ENCODE measurements around the gene ZNF222. TPM values are rescaled to one million over a fixed set of nuclear protein-coding genes. Genes with fewer than 3 reads are reported as not detected.

Gene ZNF222
- total RNA-seq, 6 donors from 2014 or later: 2.5 to 13.6 (median 4.0) TPM; not detected in 1

DNA sequence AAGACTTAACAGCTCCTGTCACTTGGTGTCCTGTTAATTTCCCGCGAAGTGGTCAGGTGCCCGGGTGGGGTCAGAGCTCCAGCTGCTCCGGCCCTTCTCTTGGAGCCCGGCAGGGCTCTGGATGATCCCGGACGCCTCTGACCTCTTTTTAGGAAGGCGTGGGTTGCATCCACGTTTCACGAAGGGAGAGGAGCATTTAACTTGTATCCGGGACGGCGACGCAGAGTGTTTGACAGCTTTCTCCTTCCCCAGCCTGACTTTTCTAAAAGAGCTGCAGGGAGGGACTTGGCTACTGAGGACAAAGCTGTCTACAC lies 40.5 kb upstream of the ZNF222 start:
- Histone ChIP-seq H3K27me3 (no peaks in the 10 kb centered on the region), H3K4me3 (peak overlapping the region; percentile 50 to 84 (median 74)), H3K36me3 (peaks cover 0 to 16% (median 14%) of the 10 kb centered on the region in 4 donors), H3K4me1 (peaks cover 5 to 9% (median 5%) of the 10 kb centered on the region in 4 donors), H3K27ac (peak overlapping the region in 3 of 4 donors; percentile 78 to 89 (median 81)), H3K9me3 (peaks cover 7 to 22% (median 15%) of the 10 kb centered on the region in 4 donors)
- peak in 1 of 2 donors; percentile 21 for DNase-seq
- ATAC-seq (ENCODE audit: low FRiP score in 2 of 2): peak; percentile 39 to 60
- TF ChIP-seq, protein P1, sequence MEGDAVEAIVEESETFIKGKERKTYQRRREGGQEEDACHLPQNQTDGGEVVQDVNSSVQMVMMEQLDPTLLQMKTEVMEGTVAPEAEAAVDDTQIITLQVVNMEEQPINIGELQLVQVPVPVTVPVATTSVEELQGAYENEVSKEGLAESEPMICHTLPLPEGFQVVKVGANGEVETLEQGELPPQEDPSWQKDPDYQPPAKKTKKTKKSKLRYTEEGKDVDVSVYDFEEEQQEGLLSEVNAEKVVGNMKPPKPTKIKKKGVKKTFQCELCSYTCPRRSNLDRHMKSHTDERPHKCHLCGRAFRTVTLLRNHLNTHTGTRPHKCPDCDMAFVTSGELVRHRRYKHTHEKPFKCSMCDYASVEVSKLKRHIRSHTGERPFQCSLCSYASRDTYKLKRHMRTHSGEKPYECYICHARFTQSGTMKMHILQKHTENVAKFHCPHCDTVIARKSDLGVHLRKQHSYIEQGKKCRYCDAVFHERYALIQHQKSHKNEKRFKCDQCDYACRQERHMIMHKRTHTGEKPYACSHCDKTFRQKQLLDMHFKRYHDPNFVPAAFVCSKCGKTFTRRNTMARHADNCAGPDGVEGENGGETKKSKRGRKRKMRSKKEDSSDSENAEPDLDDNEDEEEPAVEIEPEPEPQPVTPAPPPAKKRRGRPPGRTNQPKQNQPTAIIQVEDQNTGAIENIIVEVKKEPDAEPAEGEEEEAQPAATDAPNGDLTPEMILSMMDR (IDR thresholded peaks at IDR 0.05): no peak
- TF ChIP-seq EP300 (IDR thresholded peaks at IDR 0.05) (no peak), POLR2AphosphoS5 (IDR thresholded peaks at IDR 0.05) (no peak), POLR2A (IDR thresholded peaks at IDR 0.05) (no peak)
- WGBS, 2 donors: 3% methylated on average over 7 to 14 of the region's 14 CpGs

DNA sequence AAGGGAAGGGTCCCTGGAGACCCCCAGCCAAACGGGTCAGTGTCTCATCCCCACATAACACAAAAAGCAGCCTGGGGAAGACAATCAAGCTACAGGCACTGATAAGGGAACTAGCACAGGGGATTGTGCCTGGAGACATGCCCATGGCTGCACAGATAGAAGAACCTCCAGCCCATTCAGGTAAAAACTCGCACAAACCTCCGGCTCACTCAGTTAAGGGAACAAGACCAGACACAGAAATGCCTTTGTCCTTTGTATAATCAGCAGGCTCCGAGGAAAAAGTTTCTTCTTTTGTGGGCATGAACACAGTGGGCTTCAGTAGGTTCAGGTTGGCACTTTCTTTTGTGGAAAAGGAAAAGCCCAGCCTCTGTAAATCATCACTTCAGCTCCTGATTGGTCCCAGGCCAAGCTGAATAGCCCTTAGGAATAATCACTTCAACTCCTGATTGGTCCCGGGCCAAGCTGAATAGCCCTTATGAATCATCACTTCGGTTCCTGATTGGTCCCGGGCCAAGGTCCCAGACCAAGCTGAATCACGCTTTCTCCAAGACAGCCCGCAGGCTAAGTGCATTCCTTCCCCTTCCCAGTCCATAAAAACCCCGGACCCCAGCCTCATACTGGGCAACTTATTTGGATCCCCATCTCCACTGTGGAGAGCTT lies 27.4 kb upstream of the ZNF222 start:
- TF ChIP-seq POLR2A (IDR thresholded peaks at IDR 0.05): no peak
- TF ChIP-seq POLR2AphosphoS5 (IDR thresholded peaks at IDR 0.05): no peak
- TF ChIP-seq, protein P1 (IDR thresholded peaks at IDR 0.05): no peak
- no peak for TF ChIP-seq EP300 (IDR thresholded peaks at IDR 0.05)
- 85 to 93% methylated on average over 10 of the region's 10 CpGs for WGBS, 2 donors
- no peak for ATAC-seq (ENCODE audit: low FRiP score in 2 of 2)

DNA sequence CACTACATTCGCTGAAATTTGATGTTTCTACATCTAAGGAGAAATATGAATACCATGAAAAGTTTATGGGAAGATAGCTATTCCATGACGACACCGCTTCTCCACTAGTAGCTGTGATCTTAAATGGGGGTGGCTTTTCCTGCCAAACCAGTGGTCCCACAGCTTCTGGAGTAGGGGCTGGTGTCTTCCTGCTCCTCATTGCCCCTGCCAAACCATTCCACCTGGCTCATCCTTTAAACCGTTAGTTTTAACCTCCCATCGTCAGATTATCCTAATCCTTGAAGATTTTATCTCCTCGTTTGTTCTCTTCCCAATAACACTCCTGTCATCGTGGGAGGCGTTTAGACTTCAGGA lies 23.0 kb upstream of the ZNF222 start:
- 6 to 14% methylated on average over 8 of the region's 8 CpGs for WGBS, 2 donors
- no peak for TF ChIP-seq POLR2A (IDR thresholded peaks at IDR 0.05)
- TF ChIP-seq, protein P1 (IDR thresholded peaks at IDR 0.05): no peak
- Histone ChIP-seq H3K4me3 (peak overlapping the region; percentile 78 to 96 (median 87)), H3K4me1 (peaks cover 10 to 16% (median 12%) of the 10 kb centered on the region in 4 donors), H3K9me3 (peaks cover 9 to 30% (median 21%) of the 10 kb centered on the region in 4 donors), H3K27ac (peak overlapping the region; percentile 70 to 90 (median 87)), H3K27me3 (no peaks in the 10 kb centered on the region), H3K36me3 (peaks cover 0 to 12% (median 9%) of the 10 kb centered on the region in 4 donors)
- no peak for ATAC-seq (ENCODE audit: low FRiP score in 2 of 2)
- DNase-seq: no peak

More for the DNA sequence above, 27.4 kb upstream of the ZNF222 start:
- peaks cover 4 to 7% (median 5%) of the 10 kb centered on the region in 4 donors for H3K4me1 ChIP-seq
- H3K4me3 ChIP-seq: no peak overlapping the region
- H3K36me3 ChIP-seq: peaks cover 16 to 51% (median 48%) of the 10 kb centered on the region in 4 donors
- H3K27ac ChIP-seq: no peak overlapping the region
- H3K9me3 ChIP-seq: peaks cover 13 to 47% (median 28%) of the 10 kb centered on the region in 4 donors
- DNase-seq: no peak
- H3K27me3 ChIP-seq: no peaks in the 10 kb centered on the region

DNA sequence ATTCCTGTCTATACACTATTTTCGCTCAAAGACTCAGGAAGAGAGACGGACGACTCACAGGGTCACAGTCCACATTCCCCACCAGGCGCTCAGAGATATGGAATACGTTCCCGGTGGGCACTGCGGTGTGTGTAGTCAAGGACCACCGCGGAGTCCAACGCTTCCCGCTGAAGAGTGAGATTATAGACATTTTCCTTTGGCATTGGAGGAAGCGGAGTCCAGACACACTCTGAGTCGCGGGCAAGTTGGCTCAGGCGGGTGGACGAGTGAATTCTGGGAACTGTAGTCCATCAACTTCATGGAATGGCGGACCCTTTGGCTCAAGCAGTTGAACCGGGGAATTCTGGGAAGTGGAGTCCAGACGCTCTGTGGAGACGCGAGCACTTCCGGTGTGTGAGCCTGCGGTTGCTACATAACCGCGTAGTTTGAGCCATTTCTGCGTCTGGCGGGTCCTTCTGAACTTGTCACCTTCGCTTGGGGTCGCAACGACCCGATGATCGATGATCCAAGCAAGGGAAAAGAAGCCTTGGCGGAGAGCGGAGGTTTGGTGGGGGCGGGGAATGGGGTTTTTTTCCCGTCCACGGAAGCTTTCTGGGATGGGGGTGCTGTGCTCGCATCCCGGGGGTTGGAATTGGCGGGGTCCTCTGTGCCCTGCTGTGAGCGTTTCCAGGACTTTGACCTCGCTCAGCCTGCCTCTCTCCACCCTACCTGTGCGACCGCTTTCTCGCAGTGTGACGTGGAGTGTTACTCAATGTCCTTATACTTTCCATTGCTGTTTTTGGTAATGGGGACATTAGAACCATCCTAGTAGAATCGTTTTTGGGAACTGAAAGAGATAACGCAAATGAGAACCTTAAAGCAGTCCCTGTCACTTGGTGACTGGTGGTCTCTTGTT lies 22.4 kb upstream of the ZNF222 start, which contains the start of gene ZNF230:
Gene ZNF230, plus strand, starts transcription at position 392 of the 895 bp plus-strand sequence. CDS start 4,122 bp downstream, outside the sequence.
- TF ChIP-seq POLR2A (IDR thresholded peaks at IDR 0.05) (peak in 1 of 4 donors; percentile 50), POLR2AphosphoS5 (IDR thresholded peaks at IDR 0.05) (peak; percentile 82 to 85), EP300 (IDR thresholded peaks at IDR 0.05) (no peak)
- TF ChIP-seq, protein P1 (IDR thresholded peaks at IDR 0.05): peak in 1 of 6 experiments; percentile 7
- Histone ChIP-seq H3K4me1 (peaks cover 10 to 16% (median 12%) of the 10 kb centered on the region in 4 donors), H3K9me3 (peaks cover 6 to 30% (median 21%) of the 10 kb centered on the region in 4 donors), H3K36me3 (peaks cover 2 to 13% (median 10%) of the 10 kb centered on the region in 4 donors), H3K27ac (peak within 1 kb of the TSS; percentile 70 to 90 (median 87)), H3K27me3 (no peaks in the 10 kb centered on the region), H3K4me3 (peak within 1 kb of the TSS; percentile 78 to 96 (median 87))
- peak; percentile 99 to 100 for ATAC-seq (ENCODE audit: low FRiP score in 2 of 2)
- 0 to 1% methylated on average over 29 to 48 of the region's 48 CpGs for WGBS, 2 donors
- DNase-seq: peak; percentile 24 to 96

Measured in upper lobe of left lung (tissue), 6 donors.